ENCODE results near the gene RNF148. TPM values are rescaled to one million over a fixed set of nuclear protein-coding genes. Genes with fewer than 3 reads are reported as not detected.

Gene RNF148
- total RNA-seq, 1 donor from 2014 or later = 1.7 TPM

GRCh38 chr7:122738947-122739346 lies 36.2 kb upstream of the RNF148 start:
- Histone ChIP-seq H3K4me1 (no peaks in the 10 kb centered on the region), H3K9me3 (no peaks in the 10 kb centered on the region), H3K27me3 (no peaks in the 10 kb centered on the region), H3K4me3 (no peak overlapping the region), H3K27ac (no peak overlapping the region), H3K36me3 (no peaks in the 10 kb centered on the region)
- intact Hi-C loops (cut with DNase I) = no loop called here
- DNase-seq (ENCODE audit: extremely low spot score in 2 of 2) = no peak
- TF ChIP-seq POLR2A (IDR thresholded peaks at IDR 0.05) = no peak
- no peak for TF ChIP-seq CTCF (IDR thresholded peaks at IDR 0.05)
- no peak for TF ChIP-seq POLR2AphosphoS5 (IDR thresholded peaks at IDR 0.05; ENCODE audit: insufficient read depth in 1 of 2, low read depth in 1 of 2)

GRCh38 chr7:122736183-122736582 lies 33.5 kb upstream of the RNF148 start:
- intact Hi-C loops (cut with DNase I) = no loop called here
- H3K27me3 ChIP-seq = no peaks in the 10 kb centered on the region
- H3K36me3 ChIP-seq = no peaks in the 10 kb centered on the region
- H3K27ac ChIP-seq = no peak overlapping the region
- no peaks in the 10 kb centered on the region for H3K4me1 ChIP-seq
- no peaks in the 10 kb centered on the region for H3K9me3 ChIP-seq
- DNase-seq (ENCODE audit: extremely low spot score in 2 of 2) = no peak
- no peak overlapping the region for H3K4me3 ChIP-seq
- no peak for TF ChIP-seq POLR2A (IDR thresholded peaks at IDR 0.05)
- TF ChIP-seq POLR2AphosphoS5 (IDR thresholded peaks at IDR 0.05; ENCODE audit: insufficient read depth in 1 of 2, low read depth in 1 of 2) = no peak
- no peak for TF ChIP-seq CTCF (IDR thresholded peaks at IDR 0.05)

GRCh38 chr7:122727759-122728158 lies 25.0 kb upstream of the RNF148 start:
- H3K4me1 ChIP-seq = no peaks in the 10 kb centered on the region
- TF ChIP-seq POLR2AphosphoS5 (IDR thresholded peaks at IDR 0.05; ENCODE audit: insufficient read depth in 1 of 2, low read depth in 1 of 2) = no peak
- no peak overlapping the region for H3K27ac ChIP-seq
- H3K27me3 ChIP-seq = no peaks in the 10 kb centered on the region
- DNase-seq (ENCODE audit: extremely low spot score in 2 of 2) = no peak
- H3K9me3 ChIP-seq = no peaks in the 10 kb centered on the region
- intact Hi-C loops (cut with DNase I) = no loop called here
- no peak overlapping the region for H3K4me3 ChIP-seq
- H3K36me3 ChIP-seq = no peaks in the 10 kb centered on the region

GRCh38 chr7:122727354-122727753 lies 24.6 kb upstream of the RNF148 start:
- no peaks in the 10 kb centered on the region for H3K36me3 ChIP-seq
- no peaks in the 10 kb centered on the region for H3K27me3 ChIP-seq
- no peaks in the 10 kb centered on the region for H3K4me1 ChIP-seq
- H3K9me3 ChIP-seq = no peaks in the 10 kb centered on the region
- no peak for TF ChIP-seq CTCF (IDR thresholded peaks at IDR 0.05)
- TF ChIP-seq POLR2A (IDR thresholded peaks at IDR 0.05) = no peak
- no peak for TF ChIP-seq POLR2AphosphoS5 (IDR thresholded peaks at IDR 0.05; ENCODE audit: insufficient read depth in 1 of 2, low read depth in 1 of 2)
- no peak overlapping the region for H3K4me3 ChIP-seq
- no peak for DNase-seq (ENCODE audit: extremely low spot score in 2 of 2)
- H3K27ac ChIP-seq = no peak overlapping the region
- intact Hi-C loops (cut with DNase I) = no loop called here

- intact Hi-C loops (cut with DNase I) = no loop called here
- DNase-seq (ENCODE audit: extremely low spot score in 2 of 2) = no peak
- no peak for TF ChIP-seq POLR2A (IDR thresholded peaks at IDR 0.05)
- no peak for TF ChIP-seq CTCF (IDR thresholded peaks at IDR 0.05)
- TF ChIP-seq POLR2AphosphoS5 (IDR thresholded peaks at IDR 0.05; ENCODE audit: insufficient read depth in 1 of 2, low read depth in 1 of 2) = no peak
Measured at GRCh38 chr7:122726881-122727280, 24.2 kb upstream of the RNF148 start.

GRCh38 chr7:122724366-122724765 lies 21.6 kb upstream of the RNF148 start:
- Histone ChIP-seq H3K4me1 (no peaks in the 10 kb centered on the region), H3K27me3 (no peaks in the 10 kb centered on the region), H3K27ac (no peak overlapping the region), H3K9me3 (no peaks in the 10 kb centered on the region), H3K4me3 (no peak overlapping the region), H3K36me3 (no peaks in the 10 kb centered on the region)
- TF ChIP-seq POLR2A (IDR thresholded peaks at IDR 0.05) = no peak
- DNase-seq (ENCODE audit: extremely low spot score in 2 of 2) = no peak
- intact Hi-C loops (cut with DNase I) = no loop called here

More at GRCh38 chr7:122726881-122727280, 24.2 kb upstream of the RNF148 start:
- no peaks in the 10 kb centered on the region for H3K4me1 ChIP-seq
- H3K36me3 ChIP-seq = no peaks in the 10 kb centered on the region
- no peaks in the 10 kb centered on the region for H3K9me3 ChIP-seq
- no peak overlapping the region for H3K4me3 ChIP-seq
- H3K27me3 ChIP-seq = no peaks in the 10 kb centered on the region
- H3K27ac ChIP-seq = no peak overlapping the region

Measured in vagina (tissue), 2 donors.